GM19240 (cell line): ENCODE results near the gene C12orf75.
"Not testable (repeated sequence)": the region's sequence is repeated elsewhere in the genome, so short reads cannot be mapped to it uniquely, and the experiment has no call there.

ENCODE experiments used
- DNase-seq: peaks from one replicate; pipeline ENCODE4 v3.0.0; 2011; ENCODE audit warnings: low spot score; ENCODE audit not compliant: insufficient read length

Gene C12orf75

GRCh38 chr12:105334582-105334981, 4.1 kb downstream of the C12orf75 start:
- no peak for DNase-seq

- DNase-seq = no peak
Measured at GRCh38 chr12:105335856-105336255, 5.4 kb downstream of the C12orf75 start.

- no peak for DNase-seq
Measured at GRCh38 chr12:105336411-105336810, 5.9 kb downstream of the C12orf75 start.

- DNase-seq = no peak
Measured at GRCh38 chr12:105337391-105337790, 6.9 kb downstream of the C12orf75 start.

- no peak for DNase-seq
Measured at GRCh38 chr12:105338966-105339365, 8.5 kb downstream of the C12orf75 start.

- no peak for DNase-seq
Measured at GRCh38 chr12:105341010-105341409, 10.5 kb downstream of the C12orf75 start.

GRCh38 chr12:105341620-105342019, 11.1 kb downstream of the C12orf75 start:
- not testable (repeated sequence) for DNase-seq

- no peak for DNase-seq
Measured at GRCh38 chr12:105342464-105342863, 12.0 kb downstream of the C12orf75 start.

- DNase-seq = no peak
Measured at GRCh38 chr12:105343836-105344235, 13.3 kb downstream of the C12orf75 start.

GRCh38 chr12:105347499-105347898, 17.0 kb downstream of the C12orf75 start:
- no peak for DNase-seq

GRCh38 chr12:105348142-105348541, 17.7 kb downstream of the C12orf75 start:
- no peak for DNase-seq

GRCh38 chr12:105348561-105348960, 18.1 kb downstream of the C12orf75 start:
- no peak for DNase-seq

GRCh38 chr12:105349138-105349537, 18.6 kb downstream of the C12orf75 start:
- no peak for DNase-seq

- no peak for DNase-seq
Measured at GRCh38 chr12:105351523-105351922, 21.0 kb downstream of the C12orf75 start.

- no peak for DNase-seq
Measured at GRCh38 chr12:105352052-105352451, 21.6 kb downstream of the C12orf75 start.

GRCh38 chr12:105352940-105353635, 22.6 kb downstream of the C12orf75 start:
- DNase-seq = no peak

- no peak for DNase-seq
Measured at GRCh38 chr12:105355752-105356151, 25.3 kb downstream of the C12orf75 start.

- no peak for DNase-seq
Measured at GRCh38 chr12:105357162-105357691, 26.7 kb downstream of the C12orf75 start.

GRCh38 chr12:105358789-105359188, 28.3 kb downstream of the C12orf75 start:
- no peak for DNase-seq

- DNase-seq = no peak
Measured at GRCh38 chr12:105359856-105360255, 29.4 kb downstream of the C12orf75 start.

- no peak for DNase-seq
Measured at GRCh38 chr12:105363890-105364289, 33.4 kb downstream of the C12orf75 start.

GRCh38 chr12:105365231-105365630, 34.7 kb downstream of the C12orf75 start:
- DNase-seq = no peak

- no peak for DNase-seq
Measured at GRCh38 chr12:105368047-105368646, 37.7 kb downstream of the C12orf75 start.
